ENCODE data around the gene TCHHL1.

Gene TCHHL1

GRCh38 chr1:152034324-152034653 lies 54.6 kb downstream of the TCHHL1 start:
- no peak for TF ChIP-seq CTCF (IDR thresholded peaks at IDR 0.05)
